ENCODE measurements around the gene GCH1. TPM values are rescaled to one million over a fixed set of nuclear protein-coding genes. Genes with fewer than 3 reads are reported as not detected.
A peak's percentile ranks its signal among the peaks of the same experiment; 100 is the strongest.

Gene GCH1
- total and polyA plus RNA-seq, 2 donors (not counting 1 experiment from before 2014, with no cell fraction given), result 1.3 to 1.5 TPM

DNA sequence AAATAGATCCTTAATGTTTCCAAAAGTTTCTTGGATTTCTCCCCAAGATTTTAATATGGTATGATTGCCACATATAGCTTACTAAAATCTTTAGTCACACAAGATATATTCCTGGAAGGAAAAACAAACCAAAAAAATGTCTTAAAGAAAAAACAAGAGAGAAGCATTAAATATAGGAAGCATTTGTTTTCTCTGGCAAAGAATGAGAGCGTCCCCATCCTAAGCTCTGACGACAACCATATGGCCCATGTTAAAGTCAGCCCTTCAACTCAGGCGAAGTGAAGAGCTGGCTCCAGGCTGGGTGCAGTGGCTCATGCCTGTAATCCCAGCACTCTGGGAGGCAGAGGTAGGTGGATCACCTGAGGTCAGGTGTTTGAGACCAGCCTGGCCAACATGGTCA is 35.6 kb downstream of the GCH1 start:
- Histone ChIP-seq H2AFZ (ENCODE audit: low read length) (no peak overlapping the region), H3K4me1 (ENCODE audit: control insufficient read depth, extremely low read depth, insufficient read depth, low read length) (peaks cover 2% of the 10 kb centered on the region), H3K4me2 (ENCODE audit: extremely low read depth, insufficient read depth, low read length) (peak overlapping the region; percentile 44), H3K9ac (ENCODE audit: insufficient read depth, low read length) (no peak overlapping the region), H3K27ac (ENCODE audit: insufficient read depth, low read length) (no peak overlapping the region), H3K9me3 (ENCODE audit: control insufficient read depth, insufficient read depth, low read depth, low read length) (no peaks in the 10 kb centered on the region), H3K36me3 (ENCODE audit: control insufficient read depth, insufficient read depth, low read length) (no peaks in the 10 kb centered on the region), H3K4me3 (replicated peaks in 1 of 4; ENCODE audit: control extremely low read depth in 1 of 4, insufficient read depth in 1 of 4, low read depth in 3 of 4, low read length in 4 of 4) (no peak overlapping the region), H3K27me3 (ENCODE audit: control insufficient read depth, insufficient read depth, low read length) (no peaks in the 10 kb centered on the region), H4K20me1 (ENCODE audit: control insufficient read depth, extremely low read depth, insufficient read depth, low read length) (no peaks in the 10 kb centered on the region), H3K79me2 (ENCODE audit: control insufficient read depth, insufficient read depth, low read length) (no peaks in the 10 kb centered on the region)
- TF ChIP-seq, protein P1, sequence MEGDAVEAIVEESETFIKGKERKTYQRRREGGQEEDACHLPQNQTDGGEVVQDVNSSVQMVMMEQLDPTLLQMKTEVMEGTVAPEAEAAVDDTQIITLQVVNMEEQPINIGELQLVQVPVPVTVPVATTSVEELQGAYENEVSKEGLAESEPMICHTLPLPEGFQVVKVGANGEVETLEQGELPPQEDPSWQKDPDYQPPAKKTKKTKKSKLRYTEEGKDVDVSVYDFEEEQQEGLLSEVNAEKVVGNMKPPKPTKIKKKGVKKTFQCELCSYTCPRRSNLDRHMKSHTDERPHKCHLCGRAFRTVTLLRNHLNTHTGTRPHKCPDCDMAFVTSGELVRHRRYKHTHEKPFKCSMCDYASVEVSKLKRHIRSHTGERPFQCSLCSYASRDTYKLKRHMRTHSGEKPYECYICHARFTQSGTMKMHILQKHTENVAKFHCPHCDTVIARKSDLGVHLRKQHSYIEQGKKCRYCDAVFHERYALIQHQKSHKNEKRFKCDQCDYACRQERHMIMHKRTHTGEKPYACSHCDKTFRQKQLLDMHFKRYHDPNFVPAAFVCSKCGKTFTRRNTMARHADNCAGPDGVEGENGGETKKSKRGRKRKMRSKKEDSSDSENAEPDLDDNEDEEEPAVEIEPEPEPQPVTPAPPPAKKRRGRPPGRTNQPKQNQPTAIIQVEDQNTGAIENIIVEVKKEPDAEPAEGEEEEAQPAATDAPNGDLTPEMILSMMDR (conservative IDR thresholded peaks at IDR 0.05 in 1 of 2, IDR thresholded peaks at IDR 0.05 in 1 of 2; ENCODE audit: low read depth in 1 of 2, low read length in 2 of 2), result no peak
- no peak for TF ChIP-seq EZH2 (IDR thresholded peaks at IDR 0.05; ENCODE audit: low read length, missing control alignments)
- peak in 1 of 2 donors; percentile 76 for DNase-seq (ENCODE audit: low read depth in 2 of 2)

DNA sequence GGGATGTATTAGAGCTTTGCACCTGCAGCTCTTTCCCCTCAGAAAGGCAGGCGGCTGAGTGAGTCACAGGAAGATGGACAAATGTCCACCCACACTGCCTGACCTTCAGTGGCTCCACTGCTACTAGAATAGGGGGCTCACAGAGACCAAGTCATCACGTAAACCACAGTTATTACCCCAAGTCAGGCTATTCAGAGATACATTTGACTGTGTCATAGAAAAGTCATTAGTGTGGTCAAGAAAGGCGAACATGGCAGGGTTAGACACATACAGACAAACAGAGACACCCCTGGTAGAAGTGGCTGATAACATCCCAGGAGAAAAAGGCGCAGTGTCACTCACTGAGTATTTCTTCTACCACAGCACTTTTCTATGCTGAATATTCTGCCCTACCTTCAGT is 36.0 kb downstream of the GCH1 start:
- Histone ChIP-seq H3K27me3 (ENCODE audit: control insufficient read depth, insufficient read depth, low read length) (no peaks in the 10 kb centered on the region), H4K20me1 (ENCODE audit: control insufficient read depth, extremely low read depth, insufficient read depth, low read length) (no peaks in the 10 kb centered on the region), H3K79me2 (ENCODE audit: control insufficient read depth, insufficient read depth, low read length) (no peaks in the 10 kb centered on the region), H3K4me2 (ENCODE audit: extremely low read depth, insufficient read depth, low read length) (peak overlapping the region; percentile 44), H3K4me1 (ENCODE audit: control insufficient read depth, extremely low read depth, insufficient read depth, low read length) (peaks cover 2% of the 10 kb centered on the region), H2AFZ (ENCODE audit: low read length) (no peak overlapping the region), H3K36me3 (ENCODE audit: control insufficient read depth, insufficient read depth, low read length) (no peaks in the 10 kb centered on the region), H3K9me3 (ENCODE audit: control insufficient read depth, insufficient read depth, low read depth, low read length) (no peaks in the 10 kb centered on the region), H3K27ac (ENCODE audit: insufficient read depth, low read length) (no peak overlapping the region), H3K9ac (ENCODE audit: insufficient read depth, low read length) (no peak overlapping the region), H3K4me3 (replicated peaks in 1 of 4; ENCODE audit: control extremely low read depth in 1 of 4, insufficient read depth in 1 of 4, low read depth in 3 of 4, low read length in 4 of 4) (no peak overlapping the region)
- no peak for DNase-seq (ENCODE audit: low read depth in 2 of 2)
- TF ChIP-seq, protein P1 (conservative IDR thresholded peaks at IDR 0.05 in 1 of 2, IDR thresholded peaks at IDR 0.05 in 1 of 2; ENCODE audit: low read depth in 1 of 2, low read length in 2 of 2), result no peak
- no peak for TF ChIP-seq EZH2 (IDR thresholded peaks at IDR 0.05; ENCODE audit: low read length, missing control alignments)

DNA sequence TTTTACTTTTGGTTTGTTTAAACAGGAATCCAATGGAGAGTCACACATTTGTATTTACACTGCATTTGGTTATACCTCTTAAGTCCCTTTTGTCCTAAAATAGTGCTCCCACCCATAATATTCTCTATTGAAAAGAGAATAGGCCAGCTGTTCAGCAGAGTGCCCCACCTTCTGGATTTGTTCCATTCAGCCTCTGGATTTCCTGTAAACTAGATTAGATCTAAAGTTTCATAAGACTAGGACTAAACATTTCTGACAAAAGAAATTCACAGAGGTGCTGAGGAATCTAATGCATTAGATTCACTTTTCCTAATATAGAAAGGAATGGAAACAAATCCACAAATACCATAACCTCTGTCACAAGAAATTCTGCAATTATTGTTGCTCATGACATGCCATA is 38.1 kb downstream of the GCH1 start:
- DNase-seq (ENCODE audit: low read depth in 2 of 2), result no peak
- H3K4me2 ChIP-seq (ENCODE audit: extremely low read depth, insufficient read depth, low read length), result no peak overlapping the region

More for the DNA sequence above, 38.1 kb downstream of the GCH1 start:
- no peaks in the 10 kb centered on the region for H3K9me3 ChIP-seq (ENCODE audit: control insufficient read depth, insufficient read depth, low read depth, low read length)
- H4K20me1 ChIP-seq (ENCODE audit: control insufficient read depth, extremely low read depth, insufficient read depth, low read length), result no peaks in the 10 kb centered on the region
- no peak overlapping the region for H3K9ac ChIP-seq (ENCODE audit: insufficient read depth, low read length)
- H3K4me1 ChIP-seq (ENCODE audit: control insufficient read depth, extremely low read depth, insufficient read depth, low read length), result peaks cover 2% of the 10 kb centered on the region
- no peak overlapping the region for H3K27ac ChIP-seq (ENCODE audit: insufficient read depth, low read length)
- no peaks in the 10 kb centered on the region for H3K27me3 ChIP-seq (ENCODE audit: control insufficient read depth, insufficient read depth, low read length)
- H3K36me3 ChIP-seq (ENCODE audit: control insufficient read depth, insufficient read depth, low read length), result no peaks in the 10 kb centered on the region
- no peak for TF ChIP-seq EZH2 (IDR thresholded peaks at IDR 0.05; ENCODE audit: low read length, missing control alignments)
- TF ChIP-seq, protein P1 (conservative IDR thresholded peaks at IDR 0.05 in 1 of 2, IDR thresholded peaks at IDR 0.05 in 1 of 2; ENCODE audit: low read depth in 1 of 2, low read length in 2 of 2), result no peak
- H3K4me3 ChIP-seq (replicated peaks in 1 of 4; ENCODE audit: control extremely low read depth in 1 of 4, insufficient read depth in 1 of 4, low read depth in 3 of 4, low read length in 4 of 4), result no peak overlapping the region
- no peak overlapping the region for H2AFZ ChIP-seq (ENCODE audit: low read length)
- H3K79me2 ChIP-seq (ENCODE audit: control insufficient read depth, insufficient read depth, low read length), result no peaks in the 10 kb centered on the region

Data from fibroblast of lung (primary cell).